Gastroesophageal sphincter (tissue), 4 donors: ENCODE data around the gene FCN1. TPM values are rescaled to one million over a fixed set of nuclear protein-coding genes. Genes with fewer than 3 reads are reported as not detected.

Source experiments
- ATAC-seq: fragments of 150-250 bp; one replicate; pipeline ENCODE4 v1.9.1; 2016; ENCODE audit warnings: mild to moderate bottlenecking, moderate library complexity
- H3K27ac ChIP-seq, 4 donors: fragments of 200-600 bp; sonication (generic) in 3 of 4; 1 replicate in 3 of 4; 2 replicates in 1 of 4; pipeline ENCODE4 v1.5.1; 2016 to 2019
- H3K27me3 ChIP-seq: fragments of 200-600 bp; sonication (generic); one replicate; pipeline ENCODE4 v1.5.1; 2019
- H3K36me3 ChIP-seq, 2 donors: fragments of 200-600 bp; sonication (generic); one replicate each; pipeline ENCODE4 v1.5.1; 2019; ENCODE audit warnings: control low read depth in 1 of 2
- H3K4me1 ChIP-seq, 3 donors: fragments of 200-600 bp; sonication (generic); 1 replicate in 2 of 3; 2 replicates in 1 of 3; pipeline ENCODE4 v1.5.1; 2016 to 2019; ENCODE audit warnings: control low read depth in 2 of 3
- H3K4me3 ChIP-seq, 2 donors: fragments of 200-600 bp; sonication (generic); one replicate each; pipeline ENCODE4 v1.5.1; 2019; ENCODE audit warnings: mild to moderate bottlenecking in 1 of 2, moderate library complexity in 1 of 2
- H3K9me3 ChIP-seq, 3 donors: fragments of 200-600 bp; sonication (generic); one replicate each; pipeline ENCODE4 v1.5.1; 2017 to 2019; ENCODE audit warnings: control low read depth in 2 of 3
- EP300 ChIP-seq: sonication (generic); formaldehyde crosslinking; IDR thresholded peaks from one replicate; pipeline ENCODE4 v1.6.1; 2017; ENCODE audit warnings: antibody characterized with exemption, mild to moderate bottlenecking
- POLR2A ChIP-seq, 2 donors: fragments of 450-650 bp; IDR thresholded peaks; one replicate each; pipeline ENCODE4 v1.6.1; 2017; ENCODE audit warnings: antibody characterized with exemption in 2 of 2, mild to moderate bottlenecking in 2 of 2, moderate library complexity in 1 of 2
- POLR2AphosphoS5 ChIP-seq: sonication (generic); formaldehyde crosslinking; IDR thresholded peaks from one replicate; pipeline ENCODE4 v1.6.1; 2017; ENCODE audit warnings: antibody characterized with exemption
- WGBS, 2 donors: methylation state at CpG; one replicate each; pipeline ENCODE4 v1.1.5; 2018; ENCODE audit warnings: low coverage in 1 of 2; 5-methylcytosine and 5-hydroxymethylcytosine counted together
- total RNA-seq, 4 donors: library from RNA; depleted of rRNA; stranded (reverse); fragments of >200 nt; gene quantifications; one replicate each; pipeline ENCODE4 v1.1.0, GENCODE V29; 2016
- TF ChIP-seq, protein P1 (sequence below), 4 experiments: fragments of 200-600 bp in 2 of 4; fragments of 450-650 bp in 2 of 4; sonication (generic) in 1 of 4; IDR thresholded peaks; one replicate each; pipeline ENCODE4 v1.5.1; 2017 to 2019; ENCODE audit warnings: antibody characterized with exemption in 4 of 4, mild to moderate bottlenecking in 2 of 4, moderate library complexity in 2 of 4

The FCN1 gene
- total RNA-seq, 4 donors from 2014 or later, result 0.31 to 9.4 (median 3.2) TPM

DNA sequence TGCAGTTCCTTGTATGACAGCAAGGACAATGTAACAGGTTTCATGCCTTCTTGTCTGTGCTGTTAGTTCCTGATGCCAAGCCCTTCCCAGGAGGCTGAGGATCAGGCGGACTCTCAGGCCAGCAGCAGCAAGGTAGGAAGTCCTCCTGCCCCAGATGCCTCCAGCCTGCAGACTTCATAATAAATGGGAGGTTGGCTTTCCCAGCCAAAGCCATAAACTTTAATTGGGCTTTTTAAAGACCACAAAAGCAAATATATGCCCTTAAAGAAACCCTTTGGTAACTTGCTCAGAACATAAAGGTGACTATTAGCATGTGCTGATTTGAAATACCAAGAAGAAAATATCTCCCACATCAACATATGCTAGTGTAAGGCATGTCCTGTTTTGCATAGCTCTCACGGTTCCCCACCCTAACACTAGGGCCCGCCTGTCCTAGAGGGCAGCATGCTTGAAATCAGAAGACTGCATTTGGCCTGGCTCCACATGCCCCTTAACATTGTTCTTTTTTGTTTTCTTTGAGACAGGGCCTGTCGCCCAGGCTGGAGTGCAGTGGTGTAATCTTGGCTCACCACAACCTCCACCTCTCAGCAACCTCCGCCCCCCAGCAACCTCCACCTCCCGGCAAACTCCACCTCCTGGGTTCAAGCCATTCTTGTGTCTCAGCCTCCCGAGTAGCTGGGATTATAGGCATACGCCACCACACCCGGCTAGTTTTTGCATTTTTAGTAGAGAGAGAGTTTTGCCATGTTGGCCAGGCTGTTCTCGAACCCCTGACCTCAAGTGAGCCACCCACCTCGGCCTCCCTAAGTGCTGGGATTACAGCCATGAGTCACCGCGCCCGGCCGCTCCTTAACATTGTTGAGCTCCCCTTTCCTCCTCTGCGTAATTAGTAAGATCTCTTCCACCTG is 44.6 kb upstream of the FCN1 start:
- WGBS, 2 donors, result 43 to 67% methylated on average over 1 to 14 of the region's 16 CpGs
- no peak for ATAC-seq
- H3K4me3 ChIP-seq, result no peak overlapping the region
- TF ChIP-seq EP300, result no peak
- TF ChIP-seq, protein P1, sequence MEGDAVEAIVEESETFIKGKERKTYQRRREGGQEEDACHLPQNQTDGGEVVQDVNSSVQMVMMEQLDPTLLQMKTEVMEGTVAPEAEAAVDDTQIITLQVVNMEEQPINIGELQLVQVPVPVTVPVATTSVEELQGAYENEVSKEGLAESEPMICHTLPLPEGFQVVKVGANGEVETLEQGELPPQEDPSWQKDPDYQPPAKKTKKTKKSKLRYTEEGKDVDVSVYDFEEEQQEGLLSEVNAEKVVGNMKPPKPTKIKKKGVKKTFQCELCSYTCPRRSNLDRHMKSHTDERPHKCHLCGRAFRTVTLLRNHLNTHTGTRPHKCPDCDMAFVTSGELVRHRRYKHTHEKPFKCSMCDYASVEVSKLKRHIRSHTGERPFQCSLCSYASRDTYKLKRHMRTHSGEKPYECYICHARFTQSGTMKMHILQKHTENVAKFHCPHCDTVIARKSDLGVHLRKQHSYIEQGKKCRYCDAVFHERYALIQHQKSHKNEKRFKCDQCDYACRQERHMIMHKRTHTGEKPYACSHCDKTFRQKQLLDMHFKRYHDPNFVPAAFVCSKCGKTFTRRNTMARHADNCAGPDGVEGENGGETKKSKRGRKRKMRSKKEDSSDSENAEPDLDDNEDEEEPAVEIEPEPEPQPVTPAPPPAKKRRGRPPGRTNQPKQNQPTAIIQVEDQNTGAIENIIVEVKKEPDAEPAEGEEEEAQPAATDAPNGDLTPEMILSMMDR (IDR thresholded peaks at IDR 0.05), result no peak
- TF ChIP-seq POLR2A (IDR thresholded peaks at IDR 0.05), result no peak
- no peak for TF ChIP-seq POLR2AphosphoS5
- H3K27ac ChIP-seq, result no peak overlapping the region
- no peaks in the 10 kb centered on the region for H3K36me3 ChIP-seq
- H3K9me3 ChIP-seq, result peaks cover 0 to 9% (median 0%) of the 10 kb centered on the region in 3 donors
- no peaks in the 10 kb centered on the region for H3K4me1 ChIP-seq
- peaks cover 82% of the 10 kb centered on the region for H3K27me3 ChIP-seq

DNA sequence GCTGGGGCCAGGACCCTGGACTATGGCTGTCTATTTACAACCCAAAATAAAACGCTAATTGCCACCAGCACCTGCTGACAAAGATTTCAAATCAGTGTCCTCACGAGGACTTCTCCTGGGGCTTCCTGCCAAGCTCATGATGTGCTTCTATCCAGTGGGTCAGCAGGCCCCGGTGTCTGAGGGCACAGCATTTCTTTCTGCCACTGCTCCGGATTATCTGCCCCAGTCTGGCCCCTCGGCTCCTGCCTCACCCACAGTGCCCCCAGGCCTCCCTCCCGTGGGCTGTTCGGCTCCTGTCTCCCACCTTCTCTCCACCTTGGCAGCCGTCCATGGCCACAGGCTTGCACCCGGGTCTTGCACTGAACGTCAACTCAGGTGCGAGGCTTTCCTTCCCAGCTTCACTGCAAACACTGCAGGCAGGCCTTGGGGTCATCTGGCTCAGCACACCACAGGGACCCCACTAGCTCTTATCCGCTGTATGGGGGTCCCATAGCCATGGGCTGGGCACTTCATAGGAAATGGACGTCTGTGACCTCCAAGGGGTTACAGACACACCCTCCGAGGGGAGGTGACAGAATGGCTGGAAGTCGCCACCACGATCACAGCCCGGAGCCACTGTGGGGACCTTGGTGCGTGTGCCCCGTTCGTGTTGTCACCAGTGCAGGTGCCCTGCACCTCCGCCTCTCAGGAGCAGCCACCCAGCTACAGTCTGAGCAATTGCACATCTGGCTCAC is 43.8 kb upstream of the FCN1 start:
- H3K9me3 ChIP-seq, result peaks cover 0 to 9% (median 0%) of the 10 kb centered on the region in 3 donors
- no peaks in the 10 kb centered on the region for H3K4me1 ChIP-seq
- WGBS, 2 donors, result 74% methylated on average over 9 of the region's 21 CpGs; no CpG with 5 or more reads in 1 of the 2 donors
- TF ChIP-seq EP300, result no peak
- no peak for TF ChIP-seq POLR2A (IDR thresholded peaks at IDR 0.05)
- TF ChIP-seq POLR2AphosphoS5, result no peak
- TF ChIP-seq, protein P1 (IDR thresholded peaks at IDR 0.05), result no peak
- H3K36me3 ChIP-seq, result no peaks in the 10 kb centered on the region
- H3K27me3 ChIP-seq, result peaks cover 74% of the 10 kb centered on the region
- no peak overlapping the region for H3K4me3 ChIP-seq
- H3K27ac ChIP-seq, result no peak overlapping the region
- no peak for ATAC-seq

DNA sequence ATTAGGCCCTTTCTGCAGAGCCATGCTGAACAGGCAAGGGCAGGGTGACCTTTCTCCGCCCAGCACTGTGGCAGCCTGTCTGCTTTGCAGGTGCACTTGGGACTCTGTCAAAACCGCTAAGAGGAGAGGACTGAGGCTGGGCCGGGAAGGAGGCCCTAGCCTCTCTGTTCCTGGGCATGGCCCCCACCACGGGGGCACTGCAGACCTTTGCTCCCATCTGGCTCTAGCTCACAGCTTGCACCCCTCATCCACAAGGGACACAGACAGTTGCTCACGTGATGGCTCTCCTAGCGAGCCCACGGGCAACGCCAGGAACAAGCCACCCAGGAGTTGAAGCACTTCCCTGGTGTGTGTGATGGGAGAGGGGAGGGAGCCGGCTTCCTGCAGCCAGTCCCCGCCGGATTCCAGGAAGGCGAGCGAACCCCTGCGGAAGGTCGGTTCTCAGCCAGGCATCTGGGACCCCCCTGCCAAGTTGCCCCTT is 43.0 kb upstream of the FCN1 start:
- WGBS, 2 donors, result no CpG with 5 or more reads among the region's 15 CpGs
- Histone ChIP-seq H3K36me3 (no peaks in the 10 kb centered on the region), H3K9me3 (peaks cover 0 to 9% (median 0%) of the 10 kb centered on the region in 3 donors), H3K27ac (no peak overlapping the region), H3K4me3 (no peak overlapping the region), H3K4me1 (no peaks in the 10 kb centered on the region), H3K27me3 (peaks cover 70% of the 10 kb centered on the region)
- TF ChIP-seq POLR2AphosphoS5, result no peak
- no peak for ATAC-seq

DNA sequence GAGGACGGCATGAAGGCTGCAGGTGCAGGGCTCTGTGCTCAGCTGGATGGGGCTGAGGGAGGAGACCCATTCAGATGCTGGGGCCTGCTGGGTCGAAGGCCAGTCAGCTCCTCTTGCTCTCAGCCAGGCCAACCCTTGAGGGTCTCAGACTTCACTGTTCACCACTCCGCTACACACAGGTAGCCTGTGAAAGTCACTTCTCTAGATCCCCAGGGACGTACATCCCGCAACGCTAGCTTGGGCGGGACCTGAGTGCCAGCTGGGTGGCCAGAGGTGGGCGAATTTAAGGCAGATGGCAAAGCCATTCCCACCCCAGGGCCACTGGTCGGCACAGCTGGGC is 42.2 kb upstream of the FCN1 start:
- ATAC-seq, result no peak
- TF ChIP-seq POLR2AphosphoS5 (no peak), EP300 (no peak), POLR2A (IDR thresholded peaks at IDR 0.05) (no peak)
- TF ChIP-seq, protein P1 (IDR thresholded peaks at IDR 0.05), result no peak
- Histone ChIP-seq H3K27me3 (peaks cover 68% of the 10 kb centered on the region), H3K9me3 (peaks cover 0 to 9% (median 0%) of the 10 kb centered on the region in 3 donors), H3K4me3 (no peak overlapping the region), H3K36me3 (no peaks in the 10 kb centered on the region), H3K4me1 (no peaks in the 10 kb centered on the region), H3K27ac (no peak overlapping the region)
- 98% methylated on average over 8 of the region's 9 CpGs; no CpG with 5 or more reads in 1 of the 2 donors for WGBS, 2 donors

DNA sequence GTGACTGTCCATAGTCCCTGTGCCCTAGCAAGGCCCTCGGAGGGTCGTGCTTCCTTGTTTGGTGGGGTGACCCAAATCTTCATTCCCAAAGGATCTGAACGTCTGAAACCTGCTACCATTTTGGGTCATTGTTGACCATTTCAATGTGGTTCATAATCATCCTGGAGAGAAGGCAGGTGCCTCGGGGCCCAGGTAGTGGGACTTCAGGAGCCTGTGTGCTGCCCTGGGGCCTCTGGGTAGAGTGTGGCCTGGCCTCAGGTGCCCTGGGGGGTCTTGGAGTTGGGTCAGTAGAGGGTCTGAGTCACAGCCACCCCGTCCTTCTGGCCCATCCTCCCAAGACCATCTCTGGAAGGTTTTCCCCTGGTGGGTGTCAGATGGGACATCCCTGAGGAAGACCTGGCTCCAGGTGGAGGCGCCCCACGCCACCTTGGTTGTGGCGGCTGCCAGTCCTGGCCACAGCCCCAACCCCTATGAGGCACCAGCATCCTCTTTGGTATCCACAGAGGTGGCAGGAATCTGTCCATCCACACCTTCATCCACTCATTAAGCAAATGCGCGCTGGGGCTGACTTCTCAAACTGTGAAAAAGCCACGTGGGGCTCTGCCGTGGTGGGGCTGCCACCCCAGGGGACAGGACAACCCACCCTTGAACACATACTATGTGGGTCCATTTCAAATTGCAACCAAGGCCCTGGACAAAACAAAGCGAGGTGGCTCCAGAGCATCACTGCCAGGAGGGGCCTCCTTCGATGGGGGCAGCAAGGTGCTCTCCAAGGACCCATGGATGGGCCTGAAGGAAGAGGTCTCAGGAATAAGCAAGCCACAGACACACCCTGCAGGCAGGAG is 41.6 kb upstream of the FCN1 start:
- H3K27me3 ChIP-seq, result peaks cover 62% of the 10 kb centered on the region
- H3K4me1 ChIP-seq, result no peaks in the 10 kb centered on the region
- H3K9me3 ChIP-seq, result peaks cover 0 to 9% (median 0%) of the 10 kb centered on the region in 3 donors
- TF ChIP-seq POLR2A (IDR thresholded peaks at IDR 0.05) (no peak), EP300 (no peak), POLR2AphosphoS5 (no peak)
- TF ChIP-seq, protein P1 (IDR thresholded peaks at IDR 0.05), result no peak
- no peak overlapping the region for H3K27ac ChIP-seq
- no peaks in the 10 kb centered on the region for H3K36me3 ChIP-seq
- no peak overlapping the region for H3K4me3 ChIP-seq
- no peak for ATAC-seq
- 93 to 100% methylated on average over 3 to 5 of the region's 14 CpGs for WGBS, 2 donors
